ENCODE results near the gene SMIM1.

GRCh38 chr1:3799976-3800685 is 27.6 kb downstream of the SMIM1 start:
- no peak for TF ChIP-seq CTCF (conservative IDR thresholded peaks at IDR 0.05; ENCODE audit: low read length)
- no peak for TF ChIP-seq EZH2phosphoT487 (IDR thresholded peaks at IDR 0.05; ENCODE audit: borderline replicate concordance)

Measured in Loucy (cell line).